Left lung (tissue), 10 donors: ENCODE data around the gene IFI6. TPM values are rescaled to one million over a fixed set of nuclear protein-coding genes. Genes with fewer than 3 reads are reported as not detected.

Source experiments
- ATAC-seq: fragments of 200-7000 bp; cut with Tn5 transposase; one replicate; pipeline ENCODE4 v1.9.1; 2020; ENCODE audit warnings: moderate library complexity
- DNase-seq, 4 donors: peaks; one replicate each; pipeline ENCODE4 v3.0.0-alpha.2; 2013 to 2020
- H3K27ac ChIP-seq, 2 donors: fragments of 200-600 bp; sonication (generic) in 1 of 2; one replicate each; pipeline versions ENCODE4 v1.5.0 to v1.8.0; 2020 to 2021
- H3K27me3 ChIP-seq, 2 donors: fragments of 200-600 bp; sonication (generic) in 1 of 2; one replicate each; pipeline versions ENCODE4 v1.5.0 to v1.8.0; 2020 to 2021
- H3K36me3 ChIP-seq, 2 donors: fragments of 200-600 bp; sonication (generic) in 1 of 2; one replicate each; pipeline versions ENCODE4 v1.5.0 to v1.8.0; 2020 to 2021
- H3K4me1 ChIP-seq, 2 donors: fragments of 200-600 bp; one replicate each; pipeline ENCODE4 v1.8.0; 2021
- H3K4me3 ChIP-seq, 2 donors: fragments of 200-600 bp; sonication (generic) in 1 of 2; one replicate each; pipeline versions ENCODE4 v1.5.0 to v1.8.0; 2020 to 2021; ENCODE audit warnings: mild to moderate bottlenecking in 1 of 2
- H3K9me3 ChIP-seq, 2 donors: fragments of 200-600 bp; sonication (generic) in 1 of 2; one replicate each; pipeline versions ENCODE4 v1.5.0 to v1.8.0; 2020 to 2021
- CTCF ChIP-seq, 2 donors: fragments of 200-600 bp; sonication (generic) in 1 of 2; IDR thresholded peaks; one replicate each; pipeline versions ENCODE4 v1.5.0 to v1.8.0; 2021; ENCODE audit warnings: antibody characterized with exemption in 2 of 2
- intact Hi-C, 2 donors: fragments of 100-400 bp; cut with DNase I; formaldehyde crosslinking; loops; one replicate each; pipeline versions ENCODE4 v1.11.2 to v1.14.2; 2022
- polyA plus RNA-seq, 6 donors: library from polyadenylated mRNA; unstranded; fragments of 120-200 nt; gene quantifications; one replicate each; pipeline ENCODE4 v1.2.1, GENCODE V29; 2013; ENCODE audit not compliant: insufficient read length in 6 of 6
- total RNA-seq, 2 donors: library from RNA; stranded (reverse); fragmentation: NEBNext Ultra II Directional; extraction: Animal tissue kit (Norgen Biotek cat#: 25700); gene quantifications; one replicate each; pipeline ENCODE4 v1.2.1, GENCODE V29; 2021
- donor health status: DM: no; HTN: yes; CAD: no.
- donor health status: DM: no; HTN: no; CAD: no.

Gene IFI6
- total and polyA plus RNA-seq, 8 donors, result 27.4 to 341 (median 29.5) TPM

- peak; percentile 23 for ATAC-seq
These were observed 53.5 kb downstream of the IFI6 start for GRCh38 chr1:27618341-27619082.

GRCh38 chr1:27617420-27617819 lies 54.6 kb downstream of the IFI6 start:
- no peak for TF ChIP-seq CTCF (IDR thresholded peaks at IDR 0.05)
- no peak for ATAC-seq
- Histone ChIP-seq H3K27me3 (no peaks in the 10 kb centered on the region), H3K36me3 (peaks cover 0 to 95% of the 10 kb centered on the region in 2 donors), H3K27ac (peak overlapping the region in 1 of 2 donors; percentile 66), H3K4me3 (no peak overlapping the region), H3K4me1 (peaks cover 0 to 81% of the 10 kb centered on the region in 2 donors), H3K9me3 (no peaks in the 10 kb centered on the region)
- no peak for DNase-seq
- intact Hi-C loops, result loop anchor here in 1 of 2 donors (10.0 kb wide), 1 partner anchor 313 kb away; no protein-coding TSS in a partner anchor

More at GRCh38 chr1:27618341-27619082, 53.5 kb downstream of the IFI6 start:
- Histone ChIP-seq H3K36me3 (peaks cover 0 to 85% of the 10 kb centered on the region in 2 donors), H3K9me3 (no peaks in the 10 kb centered on the region), H3K27ac (peak overlapping the region in 1 of 2 donors; percentile 66), H3K4me1 (peaks cover 0 to 86% of the 10 kb centered on the region in 2 donors), H3K27me3 (no peaks in the 10 kb centered on the region), H3K4me3 (no peak overlapping the region)
- TF ChIP-seq CTCF (IDR thresholded peaks at IDR 0.05), result no peak
- intact Hi-C loops, result loop anchor here in 1 of 2 donors (10.0 kb wide), 1 partner anchor 314 kb away; no protein-coding TSS in a partner anchor
- peak in 1 of 4 donors; percentile 50 for DNase-seq

- peaks cover 0 to 98% of the 10 kb centered on the region in 2 donors for H3K36me3 ChIP-seq
- no peaks in the 10 kb centered on the region for H3K27me3 ChIP-seq
- intact Hi-C loops, result loop anchor here in 1 of 2 donors (10.0 kb wide), 1 partner anchor 312 kb away; no protein-coding TSS in a partner anchor
- peak in 1 of 4 donors; percentile 31 for DNase-seq
- no peaks in the 10 kb centered on the region for H3K9me3 ChIP-seq
- no peak for TF ChIP-seq CTCF (IDR thresholded peaks at IDR 0.05)
- peak overlapping the region in 1 of 2 donors; percentile 5 for H3K27ac ChIP-seq
- H3K4me3 ChIP-seq, result no peak overlapping the region
- peaks cover 0 to 71% of the 10 kb centered on the region in 2 donors for H3K4me1 ChIP-seq
- ATAC-seq, result no peak
These were observed 55.6 kb downstream of the IFI6 start for GRCh38 chr1:27616441-27616840.

Other genes starting within 250 kb of the IFI6 start
- 100 to 1,000 TPM; 108 to 138 TPM for gene WASF2, start 182.0 kb downstream of the IFI6 start, total RNA-seq
- 100 to 1,000 TPM; 110 to 147 (median 136) TPM for gene WASF2, start 182.0 kb downstream of the IFI6 start, polyA plus RNA-seq
- gene AHDC1, start 68.0 kb downstream of the IFI6 start, total RNA-seq, result 10 to 100 TPM; 35.5 to 38.0 TPM
- 10 to 100 TPM; 32.2 to 48.8 (median 41.9) TPM for gene AHDC1, start 68.0 kb downstream of the IFI6 start, polyA plus RNA-seq
- gene FGR, start 37.0 kb downstream of the IFI6 start, total RNA-seq, result 100 to 1,000 TPM in 1 of 2 donors, 10 to 100 TPM in 1; 44.6 to 126 TPM
- gene FGR, start 37.0 kb downstream of the IFI6 start, polyA plus RNA-seq, result 1 to 10 TPM; 3.1 to 4.9 (median 4.5) TPM
- 10 to 100 TPM; 16.1 to 19.3 TPM for gene FAM76A, start 53.8 kb upstream of the IFI6 start, total RNA-seq
- gene FAM76A, start 53.8 kb upstream of the IFI6 start, polyA plus RNA-seq, result 10 to 100 TPM; 13.8 to 19.7 (median 15.6) TPM
- 10 to 100 TPM; 79.3 TPM for gene STX12, start 101.0 kb upstream of the IFI6 start, total RNA-seq
- 10 to 100 TPM; 49.5 to 61.3 (median 54.4) TPM for gene STX12, start 101.0 kb upstream of the IFI6 start, polyA plus RNA-seq
- 10 to 100 TPM; 31.1 to 34.4 TPM for gene PPP1R8, start 158.6 kb upstream of the IFI6 start, total RNA-seq
- gene PPP1R8, start 158.6 kb upstream of the IFI6 start, polyA plus RNA-seq, result 10 to 100 TPM; 47.0 to 56.3 (median 49.5) TPM
- 100 to 1,000 TPM in 1 of 2 donors, 10 to 100 TPM in 1; 33.7 to 110 TPM for gene THEMIS2, start 200.4 kb upstream of the IFI6 start, total RNA-seq
- gene THEMIS2, start 200.4 kb upstream of the IFI6 start, polyA plus RNA-seq, result 1 to 10 TPM; 5.7 to 8.0 (median 6.5) TPM
- 10 to 100 TPM; 21.1 to 29.8 TPM for gene RPA2, start 242.4 kb upstream of the IFI6 start, total RNA-seq
- gene RPA2, start 242.4 kb upstream of the IFI6 start, polyA plus RNA-seq, result 10 to 100 TPM; 55.5 to 69.7 (median 60.0) TPM